ENCODE measurements around the gene MAML2.

GRCh38 chr11:96199563-96200025, 143.4 kb downstream of the MAML2 start:
- TF ChIP-seq RAD21 (IDR thresholded peaks at IDR 0.05 in 1 of 2, conservative IDR thresholded peaks at IDR 0.05 in 1 of 2; ENCODE audit: low read depth in 2 of 2, low read length in 2 of 2) (no peak), POLR2AphosphoS5 (IDR thresholded peaks at IDR 0.05; ENCODE audit: low read depth, low read length) (no peak), TCF12 (IDR thresholded peaks at IDR 0.05; ENCODE audit: low read depth, low read length) (no peak)
